Measurements from ENCODE around the gene GNB3.

DNA sequence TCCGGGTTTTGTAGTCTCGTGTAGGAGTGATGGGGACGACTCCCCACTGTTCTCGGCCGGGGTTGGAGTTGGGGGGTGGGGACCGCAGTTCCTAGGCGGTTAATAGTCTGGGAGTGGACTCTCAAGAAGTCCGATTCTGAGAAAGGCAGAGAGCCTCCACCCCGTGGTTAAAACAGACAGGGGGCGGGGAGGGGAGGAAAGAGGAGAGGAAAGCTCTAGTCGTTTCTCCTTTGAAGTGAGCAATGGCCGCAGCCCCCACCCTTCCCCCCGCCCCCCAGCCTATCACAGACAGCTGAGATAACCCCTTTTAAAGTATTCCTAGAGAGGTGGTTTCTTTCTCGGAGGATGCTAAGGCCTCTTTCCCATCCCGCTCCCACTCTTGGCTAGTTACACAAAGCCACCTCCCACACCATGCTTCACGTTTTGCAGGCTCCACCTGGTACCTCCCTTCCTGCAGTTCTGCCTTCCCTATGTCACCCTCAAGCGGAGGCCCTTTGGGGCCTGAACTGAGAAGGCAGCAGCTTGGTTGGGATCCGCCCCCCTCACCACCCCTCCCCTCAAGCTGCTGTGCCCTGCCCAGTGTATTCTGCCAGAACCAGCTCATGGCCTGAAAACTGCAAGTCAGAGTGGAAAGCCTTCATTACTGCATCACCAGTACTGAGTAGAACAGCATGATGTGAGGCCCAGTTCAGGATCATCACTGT lies 12.1 kb downstream of the GNB3 start:
- TF ChIP-seq, protein P1, sequence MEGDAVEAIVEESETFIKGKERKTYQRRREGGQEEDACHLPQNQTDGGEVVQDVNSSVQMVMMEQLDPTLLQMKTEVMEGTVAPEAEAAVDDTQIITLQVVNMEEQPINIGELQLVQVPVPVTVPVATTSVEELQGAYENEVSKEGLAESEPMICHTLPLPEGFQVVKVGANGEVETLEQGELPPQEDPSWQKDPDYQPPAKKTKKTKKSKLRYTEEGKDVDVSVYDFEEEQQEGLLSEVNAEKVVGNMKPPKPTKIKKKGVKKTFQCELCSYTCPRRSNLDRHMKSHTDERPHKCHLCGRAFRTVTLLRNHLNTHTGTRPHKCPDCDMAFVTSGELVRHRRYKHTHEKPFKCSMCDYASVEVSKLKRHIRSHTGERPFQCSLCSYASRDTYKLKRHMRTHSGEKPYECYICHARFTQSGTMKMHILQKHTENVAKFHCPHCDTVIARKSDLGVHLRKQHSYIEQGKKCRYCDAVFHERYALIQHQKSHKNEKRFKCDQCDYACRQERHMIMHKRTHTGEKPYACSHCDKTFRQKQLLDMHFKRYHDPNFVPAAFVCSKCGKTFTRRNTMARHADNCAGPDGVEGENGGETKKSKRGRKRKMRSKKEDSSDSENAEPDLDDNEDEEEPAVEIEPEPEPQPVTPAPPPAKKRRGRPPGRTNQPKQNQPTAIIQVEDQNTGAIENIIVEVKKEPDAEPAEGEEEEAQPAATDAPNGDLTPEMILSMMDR (IDR thresholded peaks at IDR 0.05), result no peak
- TF ChIP-seq POLR2A (IDR thresholded peaks at IDR 0.05), result no peak
